ENCODE results near the gene CKAP5. TPM values are rescaled to one million over a fixed set of nuclear protein-coding genes. Genes with fewer than 3 reads are reported as not detected.

Gene CKAP5
- total and polyA plus RNA-seq, 5 donors from 2014 or later = 8.7 to 45.4 (median 12.6) TPM

- H3K36me3 ChIP-seq (ENCODE audit: control insufficient read depth, insufficient read depth, low read length) = no peaks in the 10 kb centered on the region
- DNase-seq (no peak), ATAC-seq (ENCODE audit: low read depth in 2 of 2) (no peak)
- Mint-ChIP-seq H3K36me3 (no peaks in the 10 kb centered on the region), H3K27me3 (no peaks in the 10 kb centered on the region), H3K4me3 (no peak overlapping the region), H3K4me1 (peaks cover 0 to under 1% (median 0%) of the 10 kb centered on the region in 4 donors), H3K9me3 (no peaks in the 10 kb centered on the region), H3K27ac (no peak overlapping the region)
- no peak overlapping the region for H3K4me3 ChIP-seq (ENCODE audit: low read depth, low read length)
- no peaks in the 10 kb centered on the region for H3K9me3 ChIP-seq (ENCODE audit: control insufficient read depth in 2 of 2, low read length in 2 of 2)
- no peaks in the 10 kb centered on the region for H3K27me3 ChIP-seq (ENCODE audit: control insufficient read depth, insufficient read depth, low read length)
- H3K27ac ChIP-seq (ENCODE audit: insufficient read depth, low read length, poor library complexity, severe bottlenecking) = no peak overlapping the region
- H3K4me1 ChIP-seq (ENCODE audit: control insufficient read depth, insufficient read depth, low read length, poor library complexity, severe bottlenecking) = no peaks in the 10 kb centered on the region
These were observed 122.0 kb downstream of the CKAP5 start for GRCh38 chr11:46724088-46724487.

GRCh38 chr11:46723359-46723680 is 122.8 kb downstream of the CKAP5 start:
- Mint-ChIP-seq H3K4me1 (peaks cover 0 to 8% (median 3%) of the 10 kb centered on the region in 4 donors), H3K27me3 (no peaks in the 10 kb centered on the region), H3K27ac (no peak overlapping the region), H3K9me3 (no peaks in the 10 kb centered on the region), H3K36me3 (no peaks in the 10 kb centered on the region), H3K4me3 (no peak overlapping the region)
- DNase-seq (no peak), ATAC-seq (ENCODE audit: low read depth in 2 of 2) (no peak)
- Histone ChIP-seq H3K27me3 (ENCODE audit: control insufficient read depth, insufficient read depth, low read length) (no peaks in the 10 kb centered on the region), H3K27ac (ENCODE audit: insufficient read depth, low read length, poor library complexity, severe bottlenecking) (no peak overlapping the region), H3K4me3 (ENCODE audit: low read depth, low read length) (no peak overlapping the region), H3K4me1 (ENCODE audit: control insufficient read depth, insufficient read depth, low read length, poor library complexity, severe bottlenecking) (peaks cover 4% of the 10 kb centered on the region), H3K9me3 (ENCODE audit: control insufficient read depth in 2 of 2, low read length in 2 of 2) (no peaks in the 10 kb centered on the region), H3K36me3 (ENCODE audit: control insufficient read depth, insufficient read depth, low read length) (no peaks in the 10 kb centered on the region)

GRCh38 chr11:46722566-46723358 is 123.3 kb downstream of the CKAP5 start:
- no peak overlapping the region for H3K4me3 ChIP-seq (ENCODE audit: low read depth, low read length)
- Mint-ChIP-seq H3K27me3 (no peaks in the 10 kb centered on the region), H3K4me3 (no peak overlapping the region), H3K27ac (peak overlapping the region in 1 of 3 donors; percentile 87), H3K4me1 (peaks cover 0 to 11% (median 5%) of the 10 kb centered on the region in 4 donors), H3K9me3 (no peaks in the 10 kb centered on the region), H3K36me3 (no peaks in the 10 kb centered on the region)
- H3K36me3 ChIP-seq (ENCODE audit: control insufficient read depth, insufficient read depth, low read length) = no peaks in the 10 kb centered on the region
- peaks cover 9% of the 10 kb centered on the region for H3K4me1 ChIP-seq (ENCODE audit: control insufficient read depth, insufficient read depth, low read length, poor library complexity, severe bottlenecking)
- H3K9me3 ChIP-seq (ENCODE audit: control insufficient read depth in 2 of 2, low read length in 2 of 2) = no peaks in the 10 kb centered on the region
- DNase-seq = no peak
- no peak for ATAC-seq (ENCODE audit: low read depth in 2 of 2)
- no peak overlapping the region for H3K27ac ChIP-seq (ENCODE audit: insufficient read depth, low read length, poor library complexity, severe bottlenecking)
- H3K27me3 ChIP-seq (ENCODE audit: control insufficient read depth, insufficient read depth, low read length) = no peaks in the 10 kb centered on the region

GRCh38 chr11:46721286-46721685 is 124.8 kb downstream of the CKAP5 start:
- Histone ChIP-seq H3K4me1 (ENCODE audit: control insufficient read depth, insufficient read depth, low read length, poor library complexity, severe bottlenecking) (peaks cover 9% of the 10 kb centered on the region), H3K9me3 (ENCODE audit: control insufficient read depth in 2 of 2, low read length in 2 of 2) (no peaks in the 10 kb centered on the region), H3K4me3 (ENCODE audit: low read depth, low read length) (no peak overlapping the region), H3K36me3 (ENCODE audit: control insufficient read depth, insufficient read depth, low read length) (no peaks in the 10 kb centered on the region), H3K27me3 (ENCODE audit: control insufficient read depth, insufficient read depth, low read length) (no peaks in the 10 kb centered on the region), H3K27ac (ENCODE audit: insufficient read depth, low read length, poor library complexity, severe bottlenecking) (no peak overlapping the region)
- no peaks in the 10 kb centered on the region for H3K9me3 Mint-ChIP-seq
- no peaks in the 10 kb centered on the region for H3K36me3 Mint-ChIP-seq
- H3K27ac Mint-ChIP-seq = no peak overlapping the region
- DNase-seq (no peak), ATAC-seq (ENCODE audit: low read depth in 2 of 2) (no peak)
- H3K27me3 Mint-ChIP-seq = no peaks in the 10 kb centered on the region
- H3K4me1 Mint-ChIP-seq = peaks cover 0 to 11% (median 5%) of the 10 kb centered on the region in 4 donors
- H3K4me3 Mint-ChIP-seq = no peak overlapping the region

GRCh38 chr11:46719543-46720218 is 126.4 kb downstream of the CKAP5 start:
- no peaks in the 10 kb centered on the region for H3K9me3 Mint-ChIP-seq
- Histone ChIP-seq H3K4me1 (ENCODE audit: control insufficient read depth, insufficient read depth, low read length, poor library complexity, severe bottlenecking) (peaks cover 9% of the 10 kb centered on the region), H3K27me3 (ENCODE audit: control insufficient read depth, insufficient read depth, low read length) (no peaks in the 10 kb centered on the region), H3K27ac (ENCODE audit: insufficient read depth, low read length, poor library complexity, severe bottlenecking) (no peak overlapping the region), H3K36me3 (ENCODE audit: control insufficient read depth, insufficient read depth, low read length) (no peaks in the 10 kb centered on the region), H3K4me3 (ENCODE audit: low read depth, low read length) (no peak overlapping the region), H3K9me3 (ENCODE audit: control insufficient read depth in 2 of 2, low read length in 2 of 2) (no peaks in the 10 kb centered on the region)
- H3K36me3 Mint-ChIP-seq = no peaks in the 10 kb centered on the region
- H3K4me1 Mint-ChIP-seq = peaks cover 0 to 11% (median 5%) of the 10 kb centered on the region in 4 donors
- no peaks in the 10 kb centered on the region for H3K27me3 Mint-ChIP-seq
- H3K27ac Mint-ChIP-seq = no peak overlapping the region
- no peak for DNase-seq
- no peak for ATAC-seq (ENCODE audit: low read depth in 2 of 2)
- no peak overlapping the region for H3K4me3 Mint-ChIP-seq

- no peak within 1 kb of the TSS for H3K4me3 Mint-ChIP-seq
- Histone ChIP-seq H3K4me1 (ENCODE audit: control insufficient read depth, insufficient read depth, low read length, poor library complexity, severe bottlenecking) (peaks cover 9% of the 10 kb centered on the region), H3K27ac (ENCODE audit: insufficient read depth, low read length, poor library complexity, severe bottlenecking) (no peak within 1 kb of the TSS), H3K9me3 (ENCODE audit: control insufficient read depth in 2 of 2, low read length in 2 of 2) (no peaks in the 10 kb centered on the region), H3K27me3 (ENCODE audit: control insufficient read depth, insufficient read depth, low read length) (no peaks in the 10 kb centered on the region), H3K36me3 (ENCODE audit: control insufficient read depth, insufficient read depth, low read length) (no peaks in the 10 kb centered on the region), H3K4me3 (ENCODE audit: low read depth, low read length) (no peak within 1 kb of the TSS)
- H3K36me3 Mint-ChIP-seq = no peaks in the 10 kb centered on the region
- no peak for ATAC-seq (ENCODE audit: low read depth in 2 of 2)
- H3K4me1 Mint-ChIP-seq = peaks cover 0 to 11% (median 5%) of the 10 kb centered on the region in 4 donors
- H3K27ac Mint-ChIP-seq = peak within 1 kb of the TSS; percentile 40 to 78 (median 71)
- H3K9me3 Mint-ChIP-seq = no peaks in the 10 kb centered on the region
- H3K27me3 Mint-ChIP-seq = no peaks in the 10 kb centered on the region
- no peak for DNase-seq
These were observed 127.0 kb downstream of the CKAP5 start, which contains the start of gene F2 for GRCh38 chr11:46719048-46719542. Gene F2, plus strand, starts transcription at chr11:46719213. Its CDS starts 23 bp downstream, at chr11:46719236.

- DNase-seq = peak in 1 of 3 donors; percentile 64
- peaks cover 0 to 11% (median 5%) of the 10 kb centered on the region in 4 donors for H3K4me1 Mint-ChIP-seq
These were observed 127.7 kb downstream of the CKAP5 start for GRCh38 chr11:46718155-46719019.

More at GRCh38 chr11:46718155-46719019, 127.7 kb downstream of the CKAP5 start:
- Histone ChIP-seq H3K9me3 (ENCODE audit: control insufficient read depth in 2 of 2, low read length in 2 of 2) (no peaks in the 10 kb centered on the region), H3K36me3 (ENCODE audit: control insufficient read depth, insufficient read depth, low read length) (no peaks in the 10 kb centered on the region), H3K4me3 (ENCODE audit: low read depth, low read length) (no peak overlapping the region), H3K4me1 (ENCODE audit: control insufficient read depth, insufficient read depth, low read length, poor library complexity, severe bottlenecking) (peaks cover 9% of the 10 kb centered on the region), H3K27ac (ENCODE audit: insufficient read depth, low read length, poor library complexity, severe bottlenecking) (no peak overlapping the region), H3K27me3 (ENCODE audit: control insufficient read depth, insufficient read depth, low read length) (no peaks in the 10 kb centered on the region)
- ATAC-seq (ENCODE audit: low read depth in 2 of 2) = peak in 1 of 2 donors; percentile 64
- H3K36me3 Mint-ChIP-seq = no peaks in the 10 kb centered on the region
- no peaks in the 10 kb centered on the region for H3K27me3 Mint-ChIP-seq
- H3K9me3 Mint-ChIP-seq = no peaks in the 10 kb centered on the region
- H3K27ac Mint-ChIP-seq = peak overlapping the region; percentile 40 to 78 (median 71)
- no peak overlapping the region for H3K4me3 Mint-ChIP-seq
